GM21825 (cell line): ENCODE data around the gene CCKAR.
"Not testable (repeated sequence)": the region's sequence is repeated elsewhere in the genome, so short reads cannot be mapped to it uniquely, and the experiment has no call there.

Experiments used
- ATAC-seq: cut with Tn5 transposase; IDR thresholded peaks from one replicate; pipeline ENCODE4 v1.9.1; 2021; ENCODE audit warnings: mild to moderate bottlenecking, moderate library complexity; ENCODE audit not compliant: unreplicated experiment

CCKAR gene

GRCh38 chr4:26490111-26490959 lies at the start of gene CCKAR:
Gene CCKAR (minus strand): TSS chr4:26490484. CDS start chr4:26490267, 217 bp downstream.
- ATAC-seq: no peak

- no peak for ATAC-seq
These were observed 43.4 kb upstream of the CCKAR start for GRCh38 chr4:26533685-26534084.

- ATAC-seq: no peak
These were observed 41.3 kb upstream of the CCKAR start for GRCh38 chr4:26531491-26532116.

GRCh38 chr4:26530099-26530498 lies 39.8 kb upstream of the CCKAR start:
- no peak for ATAC-seq

- ATAC-seq: no peak
These were observed 39.2 kb upstream of the CCKAR start for GRCh38 chr4:26529479-26529878.

GRCh38 chr4:26525771-26526150 lies 35.5 kb upstream of the CCKAR start:
- ATAC-seq: no peak

GRCh38 chr4:26525136-26525770 lies 35.0 kb upstream of the CCKAR start:
- ATAC-seq: no peak

- ATAC-seq: no peak
These were observed 33.7 kb upstream of the CCKAR start for GRCh38 chr4:26524011-26524410.

- no peak for ATAC-seq
These were observed 32.2 kb upstream of the CCKAR start for GRCh38 chr4:26522478-26522877.

GRCh38 chr4:26520728-26521450 lies 30.6 kb upstream of the CCKAR start:
- ATAC-seq: no peak

GRCh38 chr4:26515936-26516335 lies 25.7 kb upstream of the CCKAR start:
- no peak for ATAC-seq

GRCh38 chr4:26510334-26510964 lies 20.2 kb upstream of the CCKAR start:
- no peak for ATAC-seq

GRCh38 chr4:26509681-26510333 lies 19.5 kb upstream of the CCKAR start:
- ATAC-seq: no peak

- ATAC-seq: no peak
These were observed 17.0 kb upstream of the CCKAR start for GRCh38 chr4:26507286-26507685.

- no peak for ATAC-seq
These were observed 13.6 kb upstream of the CCKAR start for GRCh38 chr4:26503844-26504243.

- no peak for ATAC-seq
These were observed 13.1 kb upstream of the CCKAR start for GRCh38 chr4:26503427-26503826.

- ATAC-seq: not testable (repeated sequence)
These were observed 10.3 kb upstream of the CCKAR start for GRCh38 chr4:26500565-26500999.

GRCh38 chr4:26496207-26496783 lies 6.0 kb upstream of the CCKAR start:
- no peak for ATAC-seq

- no peak for ATAC-seq
These were observed 3.2 kb upstream of the CCKAR start for GRCh38 chr4:26493461-26493860.
